D721Med (cell line): ENCODE measurements around the gene IL17RE.

Experiments used
- DNase-seq: peaks from one replicate; pipeline ENCODE4 v3.0.0; 2011; ENCODE audit warnings: low spot score; ENCODE audit not compliant: insufficient read length
- FAIRE-seq: peaks from 2 replicates; lab custom pipeline; 2011; peaks lifted over from hg19 to GRCh38; lab: Jason Lieb, UNC
- CTCF ChIP-seq: IDR thresholded peaks from 2 replicates; pipeline ENCODE4 v1.5.1; 2012; ENCODE audit warnings: mild to moderate bottlenecking, control low read depth; ENCODE audit not compliant: insufficient read depth; ENCODE audit errors: missing control alignments

The IL17RE gene

GRCh38 chr3:9884555-9885165 is 18.0 kb upstream of the IL17RE start:
- no peak for TF ChIP-seq CTCF
- no peak for DNase-seq
- FAIRE-seq, result no peak

- no peak for FAIRE-seq
- no peak for DNase-seq
- TF ChIP-seq CTCF, result no peak
Observed at GRCh38 chr3:9886328-9886727, 16.3 kb upstream of the IL17RE start.

GRCh38 chr3:9887480-9887879 is 15.2 kb upstream of the IL17RE start:
- DNase-seq (no peak), FAIRE-seq (no peak)
- TF ChIP-seq CTCF, result no peak

GRCh38 chr3:9888540-9888939 is 14.1 kb upstream of the IL17RE start:
- no peak for FAIRE-seq
- TF ChIP-seq CTCF, result no peak
- no peak for DNase-seq

- DNase-seq (no peak), FAIRE-seq (no peak)
- TF ChIP-seq CTCF, result no peak
Observed at GRCh38 chr3:9889405-9889804, 13.2 kb upstream of the IL17RE start.

GRCh38 chr3:9890249-9891071 is 12.2 kb upstream of the IL17RE start, which contains the start of gene JAGN1:
TSS of gene JAGN1 (plus strand) at chr3:9890610. CDS start at chr3:9890723, 113 bp downstream.
- FAIRE-seq (no peak), DNase-seq (peak; percentile 58)
- no peak for TF ChIP-seq CTCF
